LNCaP clone FGC (cell line): ENCODE results near the gene GPER1.

Experiments used
- DNase-seq: peaks from one replicate; pipeline ENCODE4 v3.0.0-alpha.2; 2011; ENCODE audit warnings: low read depth
- H3K4me3 ChIP-seq: 2 replicates; pipeline ENCODE4 v1.5.1; 2011; ENCODE audit warnings: mild to moderate bottlenecking, low read depth, low read length, control low read depth
- TF ChIP-seq, protein P1 (sequence below): IDR thresholded peaks from 2 replicates; pipeline ENCODE4 v1.5.1; 2012; ENCODE audit warnings: mild to moderate bottlenecking; ENCODE audit not compliant: control insufficient read depth, insufficient read depth; ENCODE audit errors: extremely low read depth

Gene GPER1

DNA sequence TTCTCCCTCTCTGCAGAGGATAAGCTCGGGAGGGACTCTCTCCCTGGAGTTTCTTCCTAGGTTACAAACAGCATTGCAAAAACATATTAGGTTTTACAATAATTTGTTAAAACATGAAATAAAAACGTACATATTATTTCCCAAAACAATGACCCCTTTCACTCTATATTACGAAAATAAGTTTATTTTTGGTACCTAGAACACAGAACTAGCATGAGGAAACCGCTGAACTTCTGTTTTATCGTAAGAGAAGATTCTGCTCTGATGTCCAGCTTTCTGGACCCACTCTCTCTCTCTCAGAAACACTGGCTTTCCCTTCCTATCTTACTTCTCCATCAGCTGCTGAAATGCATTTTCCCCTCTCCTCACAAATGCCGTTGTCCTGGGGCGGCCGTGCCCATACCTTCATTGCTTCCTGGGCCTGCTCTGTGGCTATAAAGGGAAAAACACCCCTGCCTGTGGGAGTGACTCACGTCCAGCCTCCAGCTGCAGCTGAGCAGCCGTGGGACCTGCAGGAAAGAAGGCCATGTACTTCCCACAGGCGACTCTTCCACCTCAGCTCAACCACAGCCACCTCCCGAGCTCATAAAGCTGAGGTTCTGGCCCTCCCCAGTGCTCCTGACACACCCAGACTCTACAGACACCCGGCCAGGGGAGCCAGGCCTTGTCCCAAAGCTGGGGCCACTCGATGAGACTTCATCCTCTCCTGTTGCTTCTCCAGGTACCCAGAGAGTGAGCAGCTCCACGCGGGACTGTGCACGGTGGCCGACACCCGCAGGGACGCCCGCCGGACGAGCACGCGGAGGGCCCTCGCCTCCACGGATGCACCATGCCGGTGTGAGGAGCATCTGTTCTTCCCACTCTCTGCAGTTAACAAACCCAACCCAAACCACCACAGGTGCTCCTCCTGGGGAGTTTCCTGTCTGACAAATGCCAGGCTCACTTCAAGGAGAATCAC lies 3.1 kb downstream of the GPER1 start:
- DNase-seq, result no peak
- H3K4me3 ChIP-seq, result no peak overlapping the region
- TF ChIP-seq, protein P1, sequence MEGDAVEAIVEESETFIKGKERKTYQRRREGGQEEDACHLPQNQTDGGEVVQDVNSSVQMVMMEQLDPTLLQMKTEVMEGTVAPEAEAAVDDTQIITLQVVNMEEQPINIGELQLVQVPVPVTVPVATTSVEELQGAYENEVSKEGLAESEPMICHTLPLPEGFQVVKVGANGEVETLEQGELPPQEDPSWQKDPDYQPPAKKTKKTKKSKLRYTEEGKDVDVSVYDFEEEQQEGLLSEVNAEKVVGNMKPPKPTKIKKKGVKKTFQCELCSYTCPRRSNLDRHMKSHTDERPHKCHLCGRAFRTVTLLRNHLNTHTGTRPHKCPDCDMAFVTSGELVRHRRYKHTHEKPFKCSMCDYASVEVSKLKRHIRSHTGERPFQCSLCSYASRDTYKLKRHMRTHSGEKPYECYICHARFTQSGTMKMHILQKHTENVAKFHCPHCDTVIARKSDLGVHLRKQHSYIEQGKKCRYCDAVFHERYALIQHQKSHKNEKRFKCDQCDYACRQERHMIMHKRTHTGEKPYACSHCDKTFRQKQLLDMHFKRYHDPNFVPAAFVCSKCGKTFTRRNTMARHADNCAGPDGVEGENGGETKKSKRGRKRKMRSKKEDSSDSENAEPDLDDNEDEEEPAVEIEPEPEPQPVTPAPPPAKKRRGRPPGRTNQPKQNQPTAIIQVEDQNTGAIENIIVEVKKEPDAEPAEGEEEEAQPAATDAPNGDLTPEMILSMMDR, result no peak

DNA sequence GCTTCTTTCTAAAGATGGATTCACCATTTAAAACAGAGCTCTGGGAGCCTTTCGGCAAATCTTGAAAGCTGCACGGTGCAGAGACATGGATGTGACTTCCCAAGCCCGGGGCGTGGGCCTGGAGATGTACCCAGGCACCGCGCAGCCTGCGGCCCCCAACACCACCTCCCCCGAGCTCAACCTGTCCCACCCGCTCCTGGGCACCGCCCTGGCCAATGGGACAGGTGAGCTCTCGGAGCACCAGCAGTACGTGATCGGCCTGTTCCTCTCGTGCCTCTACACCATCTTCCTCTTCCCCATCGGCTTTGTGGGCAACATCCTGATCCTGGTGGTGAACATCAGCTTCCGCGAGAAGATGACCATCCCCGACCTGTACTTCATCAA lies 3.7 kb downstream of the GPER1 start:
- TF ChIP-seq, protein P1, result no peak
- DNase-seq, result no peak
- H3K4me3 ChIP-seq, result no peak overlapping the region

DNA sequence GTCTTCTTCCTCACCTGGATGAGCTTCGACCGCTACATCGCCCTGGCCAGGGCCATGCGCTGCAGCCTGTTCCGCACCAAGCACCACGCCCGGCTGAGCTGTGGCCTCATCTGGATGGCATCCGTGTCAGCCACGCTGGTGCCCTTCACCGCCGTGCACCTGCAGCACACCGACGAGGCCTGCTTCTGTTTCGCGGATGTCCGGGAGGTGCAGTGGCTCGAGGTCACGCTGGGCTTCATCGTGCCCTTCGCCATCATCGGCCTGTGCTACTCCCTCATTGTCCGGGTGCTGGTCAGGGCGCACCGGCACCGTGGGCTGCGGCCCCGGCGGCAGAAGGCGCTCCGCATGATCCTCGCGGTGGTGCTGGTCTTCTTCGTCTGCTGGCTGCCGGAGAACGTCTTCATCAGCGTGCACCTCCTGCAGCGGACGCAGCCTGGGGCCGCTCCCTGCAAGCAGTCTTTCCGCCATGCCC lies 4.3 kb downstream of the GPER1 start:
- no peak for DNase-seq
- H3K4me3 ChIP-seq, result no peak overlapping the region
- TF ChIP-seq, protein P1, result no peak

DNA sequence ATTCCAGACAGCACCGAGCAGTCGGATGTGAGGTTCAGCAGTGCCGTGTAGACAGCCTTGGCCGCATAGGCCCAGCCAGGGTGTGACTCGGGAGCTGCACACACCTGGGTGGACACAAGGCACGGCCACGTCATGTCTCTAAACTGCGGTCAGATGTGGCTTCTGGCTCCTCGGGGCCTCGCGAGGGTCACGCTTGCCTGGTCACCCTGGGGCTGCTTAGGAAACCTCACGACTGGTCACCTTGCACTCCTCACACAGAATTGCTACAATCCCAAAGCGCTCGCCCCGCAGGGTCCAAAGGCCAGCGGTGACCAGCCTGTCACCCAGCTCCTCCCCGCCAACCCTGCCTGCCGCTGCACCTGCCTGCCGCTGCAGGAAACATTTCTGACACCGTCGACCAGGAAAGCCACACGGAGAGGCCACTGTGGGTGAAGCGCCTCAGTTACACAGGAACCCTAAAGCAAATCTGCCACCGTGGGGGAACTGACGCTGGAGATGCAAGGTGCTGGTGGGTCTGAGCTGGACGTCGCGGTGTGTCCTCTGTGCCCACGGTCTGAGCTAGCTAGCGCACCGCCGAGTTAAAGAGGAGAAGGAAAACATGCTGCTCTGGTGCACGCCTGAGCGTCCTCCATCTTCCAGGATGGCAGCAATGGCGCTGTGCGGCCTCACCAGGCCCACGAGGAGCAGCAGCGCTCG lies 5.0 kb downstream of the GPER1 start:
- no peak for DNase-seq
- TF ChIP-seq, protein P1, result no peak
- H3K4me3 ChIP-seq, result no peak overlapping the region

DNA sequence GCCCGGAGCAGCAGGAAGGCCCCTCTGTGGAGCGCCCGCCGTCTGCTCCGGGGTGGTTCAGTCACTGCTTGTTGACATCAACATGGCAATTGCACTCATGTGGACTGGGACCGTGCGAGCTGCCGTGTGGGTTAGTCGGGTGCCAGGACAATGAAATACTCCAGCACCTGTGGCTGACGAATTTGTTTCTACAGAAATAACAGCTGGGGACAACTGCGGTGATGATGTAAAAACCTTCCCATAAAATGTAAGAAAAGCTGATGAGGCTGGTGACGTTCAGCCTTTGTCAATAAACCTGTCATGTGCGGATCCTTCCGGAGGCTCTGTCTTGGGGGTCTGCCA lies 5.6 kb downstream of the GPER1 start:
- H3K4me3 ChIP-seq, result no peak overlapping the region
- no peak for DNase-seq
- TF ChIP-seq, protein P1, result no peak

DNA sequence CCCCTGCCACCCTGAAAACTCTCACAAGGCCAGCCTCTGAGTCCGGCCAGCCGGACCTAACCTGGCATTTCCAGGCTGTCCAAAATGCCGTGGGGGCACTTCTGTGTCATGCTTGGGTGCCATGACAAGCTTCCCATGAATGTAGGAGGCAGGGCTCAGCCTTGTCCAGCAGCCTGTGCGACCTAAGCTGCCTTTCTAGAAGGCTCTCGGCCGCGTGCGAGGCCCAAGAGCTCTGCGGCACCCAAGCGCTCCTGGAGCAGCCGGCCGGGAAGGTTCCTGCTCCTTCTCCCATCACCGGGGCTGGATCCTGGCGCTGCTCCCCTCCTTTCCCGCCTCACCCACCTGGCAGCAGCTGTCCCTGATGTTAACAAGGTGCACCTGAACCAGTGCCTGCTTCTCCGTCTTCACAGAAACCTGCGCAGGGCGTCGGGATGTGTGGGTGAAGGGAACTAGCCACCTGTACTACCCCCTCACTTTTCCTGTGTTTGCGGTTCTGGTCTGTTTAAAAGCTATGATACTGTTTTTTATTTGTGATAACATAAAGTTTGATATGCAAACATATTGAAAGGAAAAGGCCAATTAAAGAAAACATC lies 6.1 kb downstream of the GPER1 start:
- H3K4me3 ChIP-seq, result no peak overlapping the region
- TF ChIP-seq, protein P1, result no peak
- DNase-seq, result no peak
